Panc1 (cell line): ENCODE data around the gene SHANK1. TPM values are rescaled to one million over a fixed set of nuclear protein-coding genes. Genes with fewer than 3 reads are reported as not detected.
"Not testable (repeated sequence)": the region's sequence is repeated elsewhere in the genome, so short reads cannot be mapped to it uniquely, and the experiment has no call there.

Experiments used
- ATAC-seq: fragments of 200-7000 bp; cut with Tn5 transposase; 2 replicates; pipeline ENCODE4 v1.9.1; 2020; ENCODE audit warnings: mild to moderate bottlenecking, moderate library complexity
- BruUV-seq: library from RNA; stranded (reverse); fragments of 400-500 nt; replicated peaks from 2 replicates; lab custom pipeline; 2021; lab: Mats Ljungman, UMichigan
- CTCF ChIA-PET: fragments of 300-600 bp; sonication (Branson Sonifier 250); formaldehyde crosslinking; loops from one replicate; lab custom pipeline; 2022; ENCODE audit warnings: antibody characterized with exemption; lab: Charles Lee
- POLR2A ChIA-PET: fragments of 300-600 bp; sonication (Branson Sonifier 250); formaldehyde crosslinking; loops from one replicate; lab custom pipeline; 2022; ENCODE audit warnings: antibody characterized with exemption; lab: Charles Lee
- DNase-seq: peaks from one replicate; pipeline ENCODE4 v3.0.0-alpha.2; 2010; ENCODE audit warnings: low read depth, low spot score
- H3K27ac ChIP-seq: 2 replicates; pipeline ENCODE4 v1.5.1; 2011; ENCODE audit warnings: mild to moderate bottlenecking, low read length, inconsistent platforms
- H3K27me3 ChIP-seq: fragments of 200-500 bp; sonication (Bioruptor generic); 2 replicates; pipeline ENCODE4 v1.6.0; 2014; ENCODE audit warnings: low read length, inconsistent platforms; ENCODE audit not compliant: control insufficient read depth, insufficient read depth
- H3K36me3 ChIP-seq: fragments of 200-500 bp; sonication (Bioruptor generic); 2 replicates; pipeline ENCODE4 v1.5.1; 2014; ENCODE audit warnings: inconsistent platforms, mild to moderate bottlenecking, low read length, moderate library complexity; ENCODE audit not compliant: control insufficient read depth, insufficient read depth
- H3K4me1 ChIP-seq: 2 replicates; pipeline ENCODE4 v1.5.1; 2011; ENCODE audit warnings: inconsistent platforms, mild to moderate bottlenecking, low read length, moderate library complexity; ENCODE audit not compliant: control insufficient read depth, insufficient read depth
- H3K4me3 ChIP-seq, 2 experiments: 2 replicates each; pipeline ENCODE4 v1.5.1; 2011 to 2012; ENCODE audit warnings: low read depth in 2 of 2, low read length in 2 of 2, mild to moderate bottlenecking in 2 of 2, inconsistent platforms in 1 of 2, moderate library complexity in 1 of 2
- H3K9me3 ChIP-seq: fragments of 200-500 bp; sonication (Bioruptor generic); 2 replicates; pipeline ENCODE4 v1.5.1; 2014; ENCODE audit warnings: low read depth, mild to moderate bottlenecking, inconsistent platforms, low read length, moderate library complexity; ENCODE audit not compliant: control insufficient read depth, insufficient read depth
- POLR2AphosphoS5 ChIP-seq: IDR thresholded peaks from 2 replicates; pipeline ENCODE4 v1.6.1; 2012; ENCODE audit warnings: mild to moderate bottlenecking, low read depth, low read length, moderate library complexity
- SIN3A ChIP-seq: IDR thresholded peaks from 2 replicates; pipeline ENCODE4 v1.6.1; 2012; ENCODE audit warnings: low read depth, mild to moderate bottlenecking, low read length, moderate library complexity, borderline replicate concordance; ENCODE audit not compliant: insufficient read depth
- TCF7L2 ChIP-seq: IDR thresholded peaks from 2 replicates; pipeline ENCODE4 v1.6.1; 2011; ENCODE audit warnings: mild to moderate bottlenecking, low read depth, low read length, inconsistent platforms
- in situ Hi-C: cut with HindIII; loops from 2 replicates; pipeline ENCODE4 v1.10.0; 2016; ENCODE audit warnings: low sequenced_read_pairs, low pct_unique_long_range_greater_than_20kb
- intact Hi-C: fragments of 100-400 bp; cut with micrococcal nuclease; formaldehyde crosslinking; loops from one replicate; pipeline ENCODE4 v1.10.0; 2022; ENCODE audit not compliant: unreplicated experiment
- total RNA-seq: library from RNA; stranded (reverse); gene quantifications from one replicate; pipeline ENCODE4 v1.2.1, GENCODE V29; 2021; ENCODE audit not compliant: unreplicated experiment
- TF ChIP-seq, protein P1 (sequence below), 2 experiments: IDR thresholded peaks; 2 replicates each; pipeline ENCODE4 v1.6.1; 2011 to 2012; ENCODE audit warnings: low read depth in 2 of 2, control low read depth in 1 of 2, low read length in 1 of 2, mild to moderate bottlenecking in 1 of 2, moderate library complexity in 1 of 2; ENCODE audit not compliant: insufficient read depth in 1 of 2

The SHANK1 gene
- total RNA-seq, 1 experiment from 2014 or later = not detected

DNA sequence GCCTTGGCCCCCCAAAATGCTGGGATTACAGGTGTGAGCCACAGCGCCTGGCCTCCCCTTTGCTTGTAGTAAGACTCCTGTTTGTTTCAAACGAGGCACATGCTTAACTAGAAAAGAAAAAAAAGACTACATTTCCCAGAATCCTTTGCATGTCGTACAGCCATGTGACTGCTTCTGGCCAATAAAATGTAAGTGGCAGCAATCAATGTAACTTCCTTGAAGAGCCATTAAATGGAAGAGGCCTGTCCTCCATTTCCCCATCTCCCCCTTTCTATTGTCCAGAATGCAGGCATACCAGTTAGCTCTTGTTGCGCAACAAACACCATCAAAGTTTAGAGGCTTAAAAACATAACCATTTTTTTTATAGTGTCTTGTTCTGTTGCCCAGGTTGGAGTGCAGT lies 40.3 kb upstream of the SHANK1 start:
- Histone ChIP-seq H3K4me1 (no peaks in the 10 kb centered on the region), H3K36me3 (no peaks in the 10 kb centered on the region), H3K27ac (no peak overlapping the region), H3K9me3 (no peaks in the 10 kb centered on the region), H3K27me3 (no peaks in the 10 kb centered on the region), H3K4me3 (no peak overlapping the region)
- POLR2A ChIA-PET = no interaction called here
- BruUV-seq = no TSS peak
- in situ Hi-C loops = no loop called here
- ATAC-seq (no peak), DNase-seq (no peak)
- intact Hi-C loops = no loop called here
- TF ChIP-seq, protein P1, sequence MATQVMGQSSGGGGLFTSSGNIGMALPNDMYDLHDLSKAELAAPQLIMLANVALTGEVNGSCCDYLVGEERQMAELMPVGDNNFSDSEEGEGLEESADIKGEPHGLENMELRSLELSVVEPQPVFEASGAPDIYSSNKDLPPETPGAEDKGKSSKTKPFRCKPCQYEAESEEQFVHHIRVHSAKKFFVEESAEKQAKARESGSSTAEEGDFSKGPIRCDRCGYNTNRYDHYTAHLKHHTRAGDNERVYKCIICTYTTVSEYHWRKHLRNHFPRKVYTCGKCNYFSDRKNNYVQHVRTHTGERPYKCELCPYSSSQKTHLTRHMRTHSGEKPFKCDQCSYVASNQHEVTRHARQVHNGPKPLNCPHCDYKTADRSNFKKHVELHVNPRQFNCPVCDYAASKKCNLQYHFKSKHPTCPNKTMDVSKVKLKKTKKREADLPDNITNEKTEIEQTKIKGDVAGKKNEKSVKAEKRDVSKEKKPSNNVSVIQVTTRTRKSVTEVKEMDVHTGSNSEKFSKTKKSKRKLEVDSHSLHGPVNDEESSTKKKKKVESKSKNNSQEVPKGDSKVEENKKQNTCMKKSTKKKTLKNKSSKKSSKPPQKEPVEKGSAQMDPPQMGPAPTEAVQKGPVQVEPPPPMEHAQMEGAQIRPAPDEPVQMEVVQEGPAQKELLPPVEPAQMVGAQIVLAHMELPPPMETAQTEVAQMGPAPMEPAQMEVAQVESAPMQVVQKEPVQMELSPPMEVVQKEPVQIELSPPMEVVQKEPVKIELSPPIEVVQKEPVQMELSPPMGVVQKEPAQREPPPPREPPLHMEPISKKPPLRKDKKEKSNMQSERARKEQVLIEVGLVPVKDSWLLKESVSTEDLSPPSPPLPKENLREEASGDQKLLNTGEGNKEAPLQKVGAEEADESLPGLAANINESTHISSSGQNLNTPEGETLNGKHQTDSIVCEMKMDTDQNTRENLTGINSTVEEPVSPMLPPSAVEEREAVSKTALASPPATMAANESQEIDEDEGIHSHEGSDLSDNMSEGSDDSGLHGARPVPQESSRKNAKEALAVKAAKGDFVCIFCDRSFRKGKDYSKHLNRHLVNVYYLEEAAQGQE (IDR thresholded peaks at IDR 0.05; ENCODE audit: insufficient read depth in 1 of 2, low read depth in 2 of 2, low read length in 1 of 2) = no peak
- TF ChIP-seq TCF7L2 (no peak), POLR2AphosphoS5 (no peak), SIN3A (no peak)
- CTCF ChIA-PET = interaction anchor here (0.6 to 0.7 kb wide), 2 partner anchors 56 to 410 kb away, joined by 4 to 5 read pairs; no protein-coding TSS in a partner anchor

DNA sequence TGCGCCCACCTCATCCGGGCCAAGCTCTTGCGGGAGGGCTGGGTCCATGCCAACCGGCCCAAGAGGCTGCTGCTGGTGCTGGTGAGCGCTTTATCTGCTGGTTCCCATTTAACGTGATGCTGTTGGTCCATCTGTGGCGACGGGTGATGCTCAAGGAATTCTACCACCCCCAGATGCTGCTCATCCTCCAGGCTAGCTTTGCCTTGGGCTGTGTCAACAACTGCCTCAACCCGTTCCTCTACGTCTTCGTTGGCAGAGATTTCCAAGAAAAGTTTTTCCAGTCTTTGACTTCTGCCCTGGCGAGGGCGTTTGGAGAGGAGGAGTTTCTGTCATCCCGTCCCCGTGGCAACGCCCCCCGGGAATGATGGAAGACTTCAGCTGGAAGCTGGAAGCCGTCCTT lies 39.5 kb upstream of the SHANK1 start:
- H3K27ac ChIP-seq, POLR2A ChIA-PET, H3K36me3 ChIP-seq, intact Hi-C loops, H3K4me1 ChIP-seq, H3K4me3 ChIP-seq, BruUV-seq, ATAC-seq, H3K27me3 ChIP-seq, H3K9me3 ChIP-seq, in situ Hi-C loops, CTCF ChIA-PET, DNase-seq: not testable (repeated sequence)

- CTCF ChIA-PET, H3K4me1 ChIP-seq, H3K27ac ChIP-seq, DNase-seq, intact Hi-C loops, ATAC-seq, H3K9me3 ChIP-seq, POLR2A ChIA-PET, H3K27me3 ChIP-seq, H3K4me3 ChIP-seq, BruUV-seq, H3K36me3 ChIP-seq, in situ Hi-C loops: not testable (repeated sequence)
Measured at GRCh38 chr19:50757624-50758023, 38.0 kb upstream of the SHANK1 start.

GRCh38 chr19:50756244-50756643 lies 36.6 kb upstream of the SHANK1 start:
- H3K27me3 ChIP-seq, H3K4me1 ChIP-seq, DNase-seq, H3K4me3 ChIP-seq, ATAC-seq, POLR2A ChIA-PET, CTCF ChIA-PET, in situ Hi-C loops, H3K27ac ChIP-seq, H3K36me3 ChIP-seq, H3K9me3 ChIP-seq, BruUV-seq, intact Hi-C loops: not testable (repeated sequence)
